Mucosa of stomach (tissue), 1 donor: ENCODE data around the gene KIF16B.

ENCODE experiments used
- H3K27me3 ChIP-seq: one replicate; pipeline ENCODE4 v1.7.0; 2013; ENCODE audit warnings: mild to moderate bottlenecking, low read length; ENCODE audit not compliant: control insufficient read depth, insufficient read depth
- H3K36me3 ChIP-seq: one replicate; pipeline ENCODE4 v1.7.0; 2013; ENCODE audit warnings: low read length; ENCODE audit not compliant: control insufficient read depth, insufficient read depth
- H3K4me1 ChIP-seq: one replicate; pipeline ENCODE4 v1.7.0; 2013; ENCODE audit warnings: mild to moderate bottlenecking, low read length; ENCODE audit not compliant: control insufficient read depth, insufficient read depth
- H3K4me3 ChIP-seq: one replicate; pipeline ENCODE4 v1.7.0; 2013; ENCODE audit warnings: low read length
- H3K9ac ChIP-seq: one replicate; pipeline ENCODE4 v1.7.0; 2013; ENCODE audit warnings: mild to moderate bottlenecking, low read length, moderate library complexity
- H3K9me3 ChIP-seq: one replicate; pipeline ENCODE4 v1.7.0; 2013; ENCODE audit warnings: mild to moderate bottlenecking, low read length, moderate library complexity; ENCODE audit not compliant: control insufficient read depth
- donor health status: Pancreatic carcinoma.

KIF16B gene

DNA sequence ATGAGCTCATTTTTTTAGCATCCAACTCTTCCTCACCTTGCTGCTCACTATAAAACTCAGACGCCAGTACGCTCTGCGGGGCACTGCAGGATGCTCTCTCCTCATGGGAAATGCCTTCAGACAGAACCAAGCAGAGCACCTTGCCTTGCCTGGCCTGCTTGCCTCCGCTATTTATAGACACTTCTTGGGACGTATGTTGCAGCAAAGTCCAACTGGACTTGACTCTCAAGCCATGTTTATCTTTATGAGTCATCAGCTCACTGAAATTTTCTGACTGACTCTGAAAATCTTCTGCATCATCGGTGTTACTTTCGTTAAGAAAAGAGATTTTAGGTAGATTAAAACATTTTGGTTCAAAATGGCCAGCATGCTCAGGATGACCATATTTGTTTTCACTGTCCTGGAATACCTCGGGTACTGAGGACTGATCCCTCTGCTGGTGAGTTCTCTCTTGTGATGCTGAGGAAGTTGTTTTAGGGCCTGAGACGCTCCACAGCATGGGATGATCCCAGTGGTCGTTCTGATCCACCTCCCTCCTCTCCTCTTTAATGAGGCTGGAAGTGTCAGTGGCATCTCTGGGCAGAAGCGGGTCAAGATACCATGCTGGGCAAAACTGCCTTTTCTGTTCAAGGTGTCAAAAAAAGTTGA, 204.5 kb downstream of the KIF16B start:
- H3K9ac ChIP-seq = no peak overlapping the region
- H3K27me3 ChIP-seq = no peaks in the 10 kb centered on the region
- no peak overlapping the region for H3K4me3 ChIP-seq
- no peaks in the 10 kb centered on the region for H3K36me3 ChIP-seq
- no peaks in the 10 kb centered on the region for H3K9me3 ChIP-seq
- H3K4me1 ChIP-seq = no peaks in the 10 kb centered on the region

GRCh38 chr20:16367948-16368560, 205.2 kb downstream of the KIF16B start:
- no peaks in the 10 kb centered on the region for H3K9me3 ChIP-seq
- H3K36me3 ChIP-seq = no peaks in the 10 kb centered on the region

DNA sequence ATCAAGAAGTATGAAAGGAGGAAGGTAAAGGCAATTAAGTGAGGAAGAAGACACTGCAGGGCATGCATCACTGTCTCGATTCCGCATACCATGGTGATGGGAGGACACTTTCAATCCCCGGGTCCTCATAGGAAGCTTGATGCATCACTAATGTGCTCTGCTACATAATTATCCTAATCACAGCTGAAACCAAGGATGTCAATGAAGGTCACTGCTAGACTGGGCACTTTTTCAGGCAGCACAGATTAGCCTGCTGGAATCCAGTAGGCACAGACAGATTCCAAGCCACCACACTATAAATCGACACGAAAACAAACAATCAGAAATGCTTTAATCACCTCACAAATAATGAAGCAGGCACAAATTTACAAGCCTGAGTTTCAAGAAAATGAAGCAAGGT, 206.7 kb downstream of the KIF16B start:
- Histone ChIP-seq H3K4me1 (no peaks in the 10 kb centered on the region), H3K27me3 (no peaks in the 10 kb centered on the region), H3K36me3 (no peaks in the 10 kb centered on the region), H3K9ac (no peak overlapping the region), H3K9me3 (no peaks in the 10 kb centered on the region), H3K4me3 (no peak overlapping the region)

More at GRCh38 chr20:16367948-16368560, 205.2 kb downstream of the KIF16B start:
- H3K27me3 ChIP-seq = no peaks in the 10 kb centered on the region
- no peaks in the 10 kb centered on the region for H3K4me1 ChIP-seq
- H3K4me3 ChIP-seq = no peak overlapping the region
- H3K9ac ChIP-seq = no peak overlapping the region

GRCh38 chr20:16364320-16364687, 208.9 kb downstream of the KIF16B start:
- Histone ChIP-seq H3K36me3 (no peaks in the 10 kb centered on the region), H3K9ac (no peak overlapping the region), H3K4me3 (no peak overlapping the region), H3K9me3 (no peaks in the 10 kb centered on the region), H3K27me3 (no peaks in the 10 kb centered on the region), H3K4me1 (no peaks in the 10 kb centered on the region)

DNA sequence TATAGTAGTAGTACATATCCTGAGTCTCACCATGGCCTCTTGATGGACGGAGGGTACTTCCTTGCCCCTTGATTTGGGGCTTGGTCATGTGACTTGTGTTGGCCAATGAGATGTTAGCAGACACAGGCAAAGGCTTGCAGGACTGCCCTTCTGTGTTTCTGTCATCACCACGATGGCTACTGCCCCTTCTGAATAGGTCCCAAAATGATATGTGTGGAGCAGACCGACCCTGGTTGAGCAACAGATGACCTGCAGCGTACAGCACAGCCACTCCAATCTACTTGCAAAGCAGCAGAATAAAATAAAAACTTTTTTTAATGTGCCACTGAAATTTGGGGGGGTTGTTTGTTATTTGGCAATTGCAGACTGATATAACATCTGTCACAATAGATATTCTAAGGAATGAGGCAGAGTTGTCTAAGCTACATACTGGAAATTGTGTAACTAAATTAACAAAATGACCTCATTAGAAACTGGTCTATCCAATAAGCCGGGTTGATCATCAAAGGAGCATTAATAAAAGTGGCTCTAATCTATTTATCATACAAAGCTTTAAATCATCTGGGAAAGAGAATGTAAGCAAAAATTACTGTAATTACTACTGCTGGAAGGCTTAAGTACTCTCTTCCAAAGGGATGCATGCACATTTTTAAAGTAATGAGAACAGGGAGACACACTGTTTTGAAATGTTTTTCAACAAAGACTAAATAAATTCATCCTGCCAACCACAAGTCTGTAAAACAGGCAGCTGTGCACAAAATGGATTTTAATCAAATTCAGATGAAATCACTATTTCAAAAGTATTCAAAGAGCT, 209.5 kb downstream of the KIF16B start:
- no peak overlapping the region for H3K9ac ChIP-seq
- H3K27me3 ChIP-seq = no peaks in the 10 kb centered on the region
- no peaks in the 10 kb centered on the region for H3K9me3 ChIP-seq
- no peaks in the 10 kb centered on the region for H3K4me1 ChIP-seq
- H3K36me3 ChIP-seq = no peaks in the 10 kb centered on the region
- no peak overlapping the region for H3K4me3 ChIP-seq

DNA sequence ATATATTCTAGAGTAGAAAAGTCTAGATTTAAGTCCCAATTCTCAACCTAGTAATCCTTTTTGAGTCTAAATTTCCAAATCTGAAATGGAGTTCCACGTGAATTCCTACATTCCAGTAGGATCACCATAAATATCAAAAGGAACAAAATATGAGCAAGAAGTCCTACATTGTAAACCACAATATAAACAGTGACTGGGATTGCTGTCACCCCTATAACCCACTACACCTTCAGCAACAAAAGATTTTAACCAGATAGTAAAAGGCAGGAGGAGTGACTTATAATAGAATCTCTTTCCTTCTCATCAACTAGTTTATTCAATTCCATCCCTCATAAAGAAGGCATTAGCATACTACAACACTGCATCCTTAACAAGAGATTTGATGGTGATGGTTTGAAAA, 210.6 kb downstream of the KIF16B start:
- no peaks in the 10 kb centered on the region for H3K4me1 ChIP-seq
- no peaks in the 10 kb centered on the region for H3K9me3 ChIP-seq
- H3K9ac ChIP-seq = no peak overlapping the region
- no peaks in the 10 kb centered on the region for H3K36me3 ChIP-seq
- H3K4me3 ChIP-seq = no peak overlapping the region
- no peaks in the 10 kb centered on the region for H3K27me3 ChIP-seq

DNA sequence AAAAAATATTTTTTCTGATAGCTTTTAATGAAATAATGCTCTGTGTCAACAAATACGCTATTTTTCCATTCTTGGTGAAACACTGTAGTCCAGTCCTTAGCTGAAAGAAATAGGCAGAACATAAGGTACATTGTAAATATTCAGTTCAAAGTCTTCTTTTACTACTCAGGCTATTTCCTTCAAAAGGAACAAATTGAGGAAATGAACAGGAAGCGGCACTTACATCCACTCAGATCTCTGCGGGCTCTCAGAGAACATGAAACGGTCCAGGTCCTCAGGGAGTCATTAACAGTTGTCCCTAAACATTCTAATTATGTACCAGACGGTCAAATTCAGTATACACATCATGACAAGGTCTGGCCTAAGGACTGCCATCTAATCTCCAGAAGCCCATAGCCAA, 212.6 kb downstream of the KIF16B start:
- H3K9me3 ChIP-seq = no peaks in the 10 kb centered on the region
- no peak overlapping the region for H3K9ac ChIP-seq
- no peaks in the 10 kb centered on the region for H3K4me1 ChIP-seq
- no peaks in the 10 kb centered on the region for H3K36me3 ChIP-seq
- no peaks in the 10 kb centered on the region for H3K27me3 ChIP-seq
- no peak overlapping the region for H3K4me3 ChIP-seq

- Histone ChIP-seq H3K9me3 (no peaks in the 10 kb centered on the region), H3K4me3 (no peak overlapping the region), H3K4me1 (no peaks in the 10 kb centered on the region), H3K27me3 (no peaks in the 10 kb centered on the region), H3K36me3 (no peaks in the 10 kb centered on the region), H3K9ac (no peak overlapping the region)
Measured at GRCh38 chr20:16353417-16353781, 219.8 kb downstream of the KIF16B start.

GRCh38 chr20:16352751-16353416, 220.4 kb downstream of the KIF16B start:
- no peaks in the 10 kb centered on the region for H3K36me3 ChIP-seq
- no peaks in the 10 kb centered on the region for H3K9me3 ChIP-seq
- no peak overlapping the region for H3K9ac ChIP-seq
- H3K4me1 ChIP-seq = no peaks in the 10 kb centered on the region
- H3K4me3 ChIP-seq = no peak overlapping the region
- no peaks in the 10 kb centered on the region for H3K27me3 ChIP-seq

- Histone ChIP-seq H3K27me3 (no peaks in the 10 kb centered on the region), H3K9ac (no peak overlapping the region), H3K4me3 (no peak overlapping the region)
Measured at GRCh38 chr20:16352321-16352720, 220.9 kb downstream of the KIF16B start.

GRCh38 chr20:16351415-16351814, 221.8 kb downstream of the KIF16B start:
- no peak overlapping the region for H3K9ac ChIP-seq
- no peaks in the 10 kb centered on the region for H3K4me1 ChIP-seq
- no peaks in the 10 kb centered on the region for H3K9me3 ChIP-seq
- H3K27me3 ChIP-seq = no peaks in the 10 kb centered on the region
- no peak overlapping the region for H3K4me3 ChIP-seq
- H3K36me3 ChIP-seq = no peaks in the 10 kb centered on the region

More at GRCh38 chr20:16352321-16352720, 220.9 kb downstream of the KIF16B start:
- Histone ChIP-seq H3K9me3 (no peaks in the 10 kb centered on the region), H3K4me1 (no peaks in the 10 kb centered on the region), H3K36me3 (no peaks in the 10 kb centered on the region)

GRCh38 chr20:16350465-16350864, 222.8 kb downstream of the KIF16B start:
- H3K36me3 ChIP-seq = no peaks in the 10 kb centered on the region
- no peaks in the 10 kb centered on the region for H3K4me1 ChIP-seq
- no peak overlapping the region for H3K4me3 ChIP-seq
- no peaks in the 10 kb centered on the region for H3K27me3 ChIP-seq
- H3K9me3 ChIP-seq = no peaks in the 10 kb centered on the region
- H3K9ac ChIP-seq = no peak overlapping the region
